A673 (cell line): ENCODE measurements around the gene NEK5. TPM values are rescaled to one million over a fixed set of nuclear protein-coding genes. Genes with fewer than 3 reads are reported as not detected.

ENCODE experiments used
- BruUV-seq: library from RNA; stranded (reverse); fragments of 400-500 nt; replicated peaks from 2 replicates; lab custom pipeline; 2021; lab: Mats Ljungman, UMichigan
- CTCF ChIA-PET: fragments of 300-600 bp; sonication (Branson Sonifier 250); formaldehyde crosslinking; loops from one replicate; lab custom pipeline; 2022; ENCODE audit warnings: antibody characterized with exemption; lab: Charles Lee
- POLR2A ChIA-PET: fragments of 300-600 bp; sonication (Branson Sonifier 250); formaldehyde crosslinking; loops from one replicate; lab custom pipeline; 2022; ENCODE audit warnings: antibody characterized with exemption; ENCODE audit not compliant: low non-redundant PET; lab: Charles Lee
- DNase-seq: peaks from one replicate; pipeline ENCODE4 v3.0.0-alpha.2; 2015; ENCODE audit warnings: low spot score
- H3K27ac ChIP-seq: fragments of 200-600 bp; sonication (generic); 2 replicates; pipeline ENCODE4 v1.5.1; 2016; ENCODE audit warnings: mixed run types, low read depth, mild to moderate bottlenecking, mixed read lengths, antibody characterized with exemption, low read length; ENCODE audit not compliant: poor library complexity, severe bottlenecking
- H3K27me3 ChIP-seq: fragments of 200-600 bp; sonication (generic); replicated peaks from 2 replicates; pipeline ENCODE4 v1.6.1; 2017; ENCODE audit warnings: mixed run types, low read depth, mild to moderate bottlenecking, mixed read lengths, antibody characterized with exemption, low read length; ENCODE audit not compliant: insufficient read depth, poor library complexity
- H3K36me3 ChIP-seq: fragments of 200-600 bp; sonication (generic); 2 replicates; pipeline ENCODE4 v1.6.1; 2016; ENCODE audit warnings: mixed run types, mild to moderate bottlenecking, mixed read lengths, antibody characterized with exemption, low read length; ENCODE audit not compliant: insufficient read depth, poor library complexity, severe bottlenecking
- H3K4me1 ChIP-seq: fragments of 200-600 bp; sonication (generic); 2 replicates; pipeline ENCODE4 v1.6.1; 2017; ENCODE audit warnings: mixed run types, mild to moderate bottlenecking, mixed read lengths, antibody characterized with exemption, low read length; ENCODE audit not compliant: insufficient read depth, poor library complexity, severe bottlenecking
- H3K4me3 ChIP-seq: fragments of 200-600 bp; sonication (generic); 2 replicates; pipeline ENCODE4 v1.5.1; 2016; ENCODE audit warnings: low read depth, mixed run types, mild to moderate bottlenecking, mixed read lengths, low read length; ENCODE audit not compliant: poor library complexity, severe bottlenecking
- H3K9me3 ChIP-seq: fragments of 200-600 bp; sonication (generic); 2 replicates; pipeline ENCODE4 v1.6.1; 2016; ENCODE audit warnings: mixed run types, low read depth, mild to moderate bottlenecking, mixed read lengths, antibody characterized with exemption, low read length; ENCODE audit not compliant: poor library complexity, severe bottlenecking
- EZH2 ChIP-seq: fragments of 200-600 bp; sonication (generic); IDR thresholded peaks from 2 replicates; pipeline ENCODE4 v1.6.1; 2017; ENCODE audit warnings: borderline replicate concordance, low read depth, mild to moderate bottlenecking, mixed read lengths, antibody characterized with exemption, low read length; ENCODE audit not compliant: poor library complexity, severe bottlenecking
- intact Hi-C: fragments of 100-400 bp; cut with micrococcal nuclease; formaldehyde crosslinking; loops from one replicate; pipeline ENCODE4 v1.10.0; 2022; ENCODE audit not compliant: unreplicated experiment
- total RNA-seq: library from RNA; stranded (reverse); gene quantifications from 2 replicates; pipeline ENCODE4 v1.2.3, GENCODE V29; 2021
- TF ChIP-seq, protein P1 (sequence below): fragments of 300-800, 200-600 bp; sonication (generic); conservative IDR thresholded peaks from 2 replicates; pipeline ENCODE4 v1.5.1; 2017; ENCODE audit warnings: low read depth, mild to moderate bottlenecking, antibody characterized with exemption, low read length, moderate library complexity, mixed read lengths

NEK5 gene
- total RNA-seq, 1 experiment from 2014 or later, result not detected

DNA sequence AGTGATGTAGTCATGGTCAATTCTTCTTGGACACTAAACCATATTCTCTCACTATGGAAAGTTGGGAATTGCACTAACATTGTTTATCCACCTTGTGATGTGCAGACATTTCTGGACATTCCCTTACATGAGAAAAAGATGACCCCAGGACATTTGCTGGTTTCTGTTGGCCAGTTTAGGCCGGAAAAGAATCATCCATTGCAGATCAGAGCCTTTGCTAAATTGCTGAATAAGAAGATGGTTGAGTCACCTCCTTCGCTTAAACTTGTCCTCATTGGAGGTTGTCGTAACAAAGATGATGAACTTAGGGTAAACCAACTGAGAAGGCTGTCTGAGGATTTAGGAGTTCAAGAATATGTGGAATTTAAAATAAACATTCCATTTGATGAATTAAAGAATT, 104.4 kb downstream of the NEK5 start, which contains the start of gene UTP14C:
Gene UTP14C, plus strand, starts transcription at position 211 of the 400 bp plus-strand sequence. CDS start 4,114 bp downstream, outside the sequence.
- no peak for DNase-seq
- Histone ChIP-seq H3K4me3 (no peak within 1 kb of the TSS), H3K27me3 (no peaks in the 10 kb centered on the region), H3K27ac (no peak within 1 kb of the TSS), H3K4me1 (no peaks in the 10 kb centered on the region), H3K36me3 (peaks cover 24% of the 10 kb centered on the region), H3K9me3 (no peaks in the 10 kb centered on the region)
- BruUV-seq, result no TSS peak
- POLR2A ChIA-PET, result interaction anchor here (1.0 kb wide), 1 partner anchor 133 kb away, joined by 6 read pairs; no protein-coding TSS in a partner anchor
- CTCF ChIA-PET, result no interaction called here
- intact Hi-C loops, result no loop called here
- TF ChIP-seq EZH2, result no peak
- TF ChIP-seq, protein P1, sequence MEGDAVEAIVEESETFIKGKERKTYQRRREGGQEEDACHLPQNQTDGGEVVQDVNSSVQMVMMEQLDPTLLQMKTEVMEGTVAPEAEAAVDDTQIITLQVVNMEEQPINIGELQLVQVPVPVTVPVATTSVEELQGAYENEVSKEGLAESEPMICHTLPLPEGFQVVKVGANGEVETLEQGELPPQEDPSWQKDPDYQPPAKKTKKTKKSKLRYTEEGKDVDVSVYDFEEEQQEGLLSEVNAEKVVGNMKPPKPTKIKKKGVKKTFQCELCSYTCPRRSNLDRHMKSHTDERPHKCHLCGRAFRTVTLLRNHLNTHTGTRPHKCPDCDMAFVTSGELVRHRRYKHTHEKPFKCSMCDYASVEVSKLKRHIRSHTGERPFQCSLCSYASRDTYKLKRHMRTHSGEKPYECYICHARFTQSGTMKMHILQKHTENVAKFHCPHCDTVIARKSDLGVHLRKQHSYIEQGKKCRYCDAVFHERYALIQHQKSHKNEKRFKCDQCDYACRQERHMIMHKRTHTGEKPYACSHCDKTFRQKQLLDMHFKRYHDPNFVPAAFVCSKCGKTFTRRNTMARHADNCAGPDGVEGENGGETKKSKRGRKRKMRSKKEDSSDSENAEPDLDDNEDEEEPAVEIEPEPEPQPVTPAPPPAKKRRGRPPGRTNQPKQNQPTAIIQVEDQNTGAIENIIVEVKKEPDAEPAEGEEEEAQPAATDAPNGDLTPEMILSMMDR, result no peak

DNA sequence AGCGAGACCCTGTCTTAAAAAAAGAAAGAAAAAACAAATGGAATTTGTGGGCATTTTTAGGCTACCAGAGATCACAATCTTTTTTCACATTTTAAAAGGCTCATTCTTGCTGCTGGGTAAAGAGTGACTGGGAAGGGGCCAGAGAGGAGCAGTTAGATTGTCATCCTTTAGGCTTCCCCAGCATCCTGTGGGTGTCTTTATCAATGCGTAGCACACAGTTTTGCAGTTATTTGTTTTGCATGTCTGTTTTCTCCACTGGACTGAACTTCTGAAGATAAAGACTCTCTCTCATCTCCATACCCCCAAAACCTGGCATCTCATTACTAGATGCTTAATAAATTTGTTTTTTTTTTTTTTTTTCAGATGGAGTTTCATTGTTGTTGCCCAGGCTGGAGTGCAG, 106.5 kb downstream of the NEK5 start:
- POLR2A ChIA-PET, result no interaction called here
- no TSS peak for BruUV-seq
- CTCF ChIA-PET, result no interaction called here
- Histone ChIP-seq H3K27ac (no peak overlapping the region), H3K4me3 (no peak overlapping the region), H3K36me3 (peaks cover 27% of the 10 kb centered on the region), H3K27me3 (no peaks in the 10 kb centered on the region), H3K9me3 (no peaks in the 10 kb centered on the region), H3K4me1 (no peaks in the 10 kb centered on the region)
- no peak for DNase-seq
- intact Hi-C loops, result no loop called here
- TF ChIP-seq, protein P1, result no peak
- no peak for TF ChIP-seq EZH2

DNA sequence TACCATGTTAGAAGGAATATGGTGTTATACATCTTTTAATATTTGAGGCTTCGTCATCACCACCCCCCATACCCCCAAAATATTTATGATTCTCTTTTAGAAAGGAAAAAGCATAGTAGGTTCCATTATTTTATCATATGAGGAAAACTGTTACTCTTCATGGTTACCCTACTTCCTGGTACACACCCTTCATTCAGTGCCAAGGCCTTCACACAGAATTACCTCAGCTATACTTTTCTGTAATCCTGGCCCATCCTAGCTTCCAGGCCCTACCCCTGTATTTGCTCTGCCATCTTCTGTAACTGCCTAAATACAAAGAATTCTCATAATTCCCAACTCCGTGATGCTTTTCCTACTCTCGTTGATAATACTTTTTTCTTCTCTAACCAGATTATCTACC, 108.7 kb downstream of the NEK5 start:
- no peak for DNase-seq
- intact Hi-C loops, result no loop called here
- CTCF ChIA-PET, result no interaction called here
- peaks cover 26% of the 10 kb centered on the region for H3K36me3 ChIP-seq
- no peaks in the 10 kb centered on the region for H3K9me3 ChIP-seq
- H3K4me1 ChIP-seq, result no peaks in the 10 kb centered on the region
- POLR2A ChIA-PET, result no interaction called here
- no peaks in the 10 kb centered on the region for H3K27me3 ChIP-seq
- H3K4me3 ChIP-seq, result no peak overlapping the region
- no peak overlapping the region for H3K27ac ChIP-seq
- BruUV-seq, result no TSS peak
- TF ChIP-seq, protein P1, result no peak
- no peak for TF ChIP-seq EZH2
